Lower leg skin (tissue), 4 donors: ENCODE results near the gene FBXW8. TPM values are rescaled to one million over a fixed set of nuclear protein-coding genes. Genes with fewer than 3 reads are reported as not detected.

Experiments
- DNase-seq, 2 donors: peaks; one replicate each; pipeline ENCODE4 v3.0.0-alpha.2; 2019; ENCODE audit warnings: low spot score in 2 of 2
- H3K4me3 ChIP-seq: fragments of 200-600 bp; sonication (generic); 2 replicates; pipeline ENCODE4 v1.5.1; 2017; ENCODE audit warnings: mild to moderate bottlenecking, low read depth; ENCODE audit not compliant: poor library complexity, severe bottlenecking
- CTCF ChIP-seq, 3 donors: fragments of 450-650 bp; IDR thresholded peaks; one replicate each; pipeline ENCODE4 v1.5.1; 2016; ENCODE audit warnings: antibody characterized with exemption in 3 of 3, mild to moderate bottlenecking in 3 of 3, moderate library complexity in 2 of 3
- POLR2A ChIP-seq, 2 donors: fragments of 450-650 bp; IDR thresholded peaks; one replicate each; pipeline ENCODE4 v1.6.1; 2016 to 2017; ENCODE audit warnings: antibody characterized with exemption in 2 of 2, mild to moderate bottlenecking in 1 of 2, moderate library complexity in 1 of 2
- WGBS, 2 donors: methylation state at CpG; one replicate each; pipeline ENCODE4 v1.1.5; 2018; 5-methylcytosine and 5-hydroxymethylcytosine counted together
- intact Hi-C: fragments of 100-400 bp; cut with DNase I; formaldehyde crosslinking; loops from one replicate; pipeline ENCODE4 v1.15.0; 2023; ENCODE audit warnings: low total_unique reads
- total RNA-seq, 4 donors: library from RNA; depleted of rRNA; stranded (reverse); fragments of >200 nt; gene quantifications; one replicate each; pipeline ENCODE4 v1.1.0, GENCODE V29; 2016

FBXW8 gene
- total RNA-seq, 4 donors from 2014 or later, result 8.1 to 17.0 (median 15.8) TPM

DNA sequence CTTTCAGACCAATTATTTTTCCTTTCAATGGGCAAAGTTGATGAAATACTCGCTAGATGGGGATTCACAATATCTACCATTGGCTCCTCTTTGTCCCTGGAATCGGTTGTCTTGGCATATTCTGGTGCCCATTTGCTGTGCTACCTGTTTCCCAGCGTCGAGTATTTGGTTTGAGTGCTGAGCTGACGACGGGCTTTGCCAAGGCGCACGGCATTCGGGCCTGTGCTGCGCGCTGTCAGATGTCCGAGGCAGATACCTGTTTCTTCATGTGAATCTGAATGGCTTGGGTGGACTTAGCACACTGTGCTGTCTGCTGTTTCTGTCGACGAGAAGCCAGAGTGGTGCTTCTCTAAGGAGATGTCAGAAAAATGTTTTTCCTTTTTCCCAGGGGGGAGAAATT lies 107.5 kb downstream of the FBXW8 start:
- WGBS, 2 donors, result 90 to 93% methylated on average over 14 of the region's 14 CpGs
- TF ChIP-seq POLR2A (IDR thresholded peaks at IDR 0.05), result no peak
- TF ChIP-seq CTCF (IDR thresholded peaks at IDR 0.05), result no peak
- DNase-seq, result peak in 1 of 2 donors; percentile 76
- intact Hi-C loops, result no loop called here
- no peak overlapping the region for H3K4me3 ChIP-seq

- DNase-seq, result no peak
- no peak overlapping the region for H3K4me3 ChIP-seq
- WGBS, 2 donors, result 93 to 97% methylated on average over 3 of the region's 3 CpGs
- intact Hi-C loops, result no loop called here
- TF ChIP-seq CTCF (IDR thresholded peaks at IDR 0.05) (no peak), POLR2A (IDR thresholded peaks at IDR 0.05) (no peak)
Measured at GRCh38 chr12:117018685-117019084, 107.9 kb downstream of the FBXW8 start.

GRCh38 chr12:117019866-117020265 lies 109.1 kb downstream of the FBXW8 start:
- H3K4me3 ChIP-seq, result no peak overlapping the region
- TF ChIP-seq POLR2A (IDR thresholded peaks at IDR 0.05) (no peak), CTCF (IDR thresholded peaks at IDR 0.05) (no peak)
- intact Hi-C loops, result no loop called here
- WGBS, 2 donors, result 91 to 94% methylated on average over 12 of the region's 12 CpGs
- peak in 1 of 2 donors; percentile 49 for DNase-seq

- DNase-seq, result peak in 1 of 2 donors; percentile 70
- 85% methylated on average over 12 of the region's 12 CpGs for WGBS, 2 donors
- intact Hi-C loops, result no loop called here
- no peak for TF ChIP-seq POLR2A (IDR thresholded peaks at IDR 0.05)
- TF ChIP-seq CTCF (IDR thresholded peaks at IDR 0.05), result no peak
- no peak overlapping the region for H3K4me3 ChIP-seq
Measured at GRCh38 chr12:117020536-117021220, 109.9 kb downstream of the FBXW8 start.

- no peak overlapping the region for H3K4me3 ChIP-seq
- intact Hi-C loops, result no loop called here
- no peak for TF ChIP-seq POLR2A (IDR thresholded peaks at IDR 0.05)
- TF ChIP-seq CTCF (IDR thresholded peaks at IDR 0.05), result no peak
- DNase-seq, result no peak
- WGBS, 2 donors, result 80 to 92% methylated on average over 6 of the region's 6 CpGs
Measured at GRCh38 chr12:117022465-117022864, 111.7 kb downstream of the FBXW8 start.
